ENCODE measurements around the gene FBXL12.

DNA sequence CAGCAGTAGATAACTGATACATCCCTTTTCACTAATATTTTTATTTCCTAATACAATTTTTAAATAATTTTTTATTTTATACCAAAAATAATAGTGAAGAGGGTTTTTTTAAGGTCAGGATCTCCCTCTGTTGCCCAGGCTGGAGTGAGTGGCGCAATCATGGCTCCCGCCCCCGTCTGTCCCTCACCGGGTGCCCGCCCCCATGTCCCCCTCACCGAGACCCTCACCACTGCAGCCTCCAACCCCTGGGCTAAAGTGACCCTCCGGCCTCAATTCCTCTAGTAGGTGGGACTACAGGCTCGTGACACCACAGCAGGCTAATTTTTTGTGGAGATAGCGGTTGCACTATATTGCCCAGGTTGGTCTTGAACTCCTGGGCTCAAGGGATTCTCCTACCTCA, 32.5 kb downstream of the FBXL12 start:
- TF ChIP-seq POLR2AphosphoS5 (IDR thresholded peaks at IDR 0.05) (no peak), EP300 (IDR thresholded peaks at IDR 0.05) (no peak), POLR2A (IDR thresholded peaks at IDR 0.05) (no peak)
- TF ChIP-seq, protein P1, sequence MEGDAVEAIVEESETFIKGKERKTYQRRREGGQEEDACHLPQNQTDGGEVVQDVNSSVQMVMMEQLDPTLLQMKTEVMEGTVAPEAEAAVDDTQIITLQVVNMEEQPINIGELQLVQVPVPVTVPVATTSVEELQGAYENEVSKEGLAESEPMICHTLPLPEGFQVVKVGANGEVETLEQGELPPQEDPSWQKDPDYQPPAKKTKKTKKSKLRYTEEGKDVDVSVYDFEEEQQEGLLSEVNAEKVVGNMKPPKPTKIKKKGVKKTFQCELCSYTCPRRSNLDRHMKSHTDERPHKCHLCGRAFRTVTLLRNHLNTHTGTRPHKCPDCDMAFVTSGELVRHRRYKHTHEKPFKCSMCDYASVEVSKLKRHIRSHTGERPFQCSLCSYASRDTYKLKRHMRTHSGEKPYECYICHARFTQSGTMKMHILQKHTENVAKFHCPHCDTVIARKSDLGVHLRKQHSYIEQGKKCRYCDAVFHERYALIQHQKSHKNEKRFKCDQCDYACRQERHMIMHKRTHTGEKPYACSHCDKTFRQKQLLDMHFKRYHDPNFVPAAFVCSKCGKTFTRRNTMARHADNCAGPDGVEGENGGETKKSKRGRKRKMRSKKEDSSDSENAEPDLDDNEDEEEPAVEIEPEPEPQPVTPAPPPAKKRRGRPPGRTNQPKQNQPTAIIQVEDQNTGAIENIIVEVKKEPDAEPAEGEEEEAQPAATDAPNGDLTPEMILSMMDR (IDR thresholded peaks at IDR 0.05) = no peak

Data from sigmoid colon (tissue), 4 donors.